Loucy (cell line): ENCODE measurements around the gene FMNL1.

Source experiments
- H2AFZ ChIP-seq: fragments of 200-600 bp; sonication (generic); 2 replicates; pipeline ENCODE4 v1.6.0; 2016; ENCODE audit warnings: antibody characterized with exemption, mild to moderate bottlenecking, low read length, moderate library complexity
- H3F3A ChIP-seq: fragments of 200-600 bp; 2 replicates; pipeline ENCODE4 v1.6.0; 2016; ENCODE audit warnings: antibody characterized with exemption, low read depth, mild to moderate bottlenecking
- H3K27me3 ChIP-seq: fragments of 200-600 bp; sonication (generic); 2 replicates; pipeline ENCODE4 v1.6.1; 2014; ENCODE audit warnings: low read length, mild to moderate bottlenecking; ENCODE audit not compliant: insufficient read depth, poor library complexity, severe bottlenecking
- H3K36me3 ChIP-seq: fragments of 200-600 bp; sonication (generic); 2 replicates; pipeline ENCODE4 v1.6.1; 2016; ENCODE audit warnings: low read length; ENCODE audit not compliant: insufficient read depth
- H3K4me1 ChIP-seq: fragments of 200-600 bp; sonication (generic); 2 replicates; pipeline ENCODE4 v1.5.1; 2014; ENCODE audit warnings: low read length, mild to moderate bottlenecking; ENCODE audit not compliant: insufficient read depth, poor library complexity, severe bottlenecking
- H3K4me2 ChIP-seq: fragments of 200-600 bp; sonication (generic); 2 replicates; pipeline ENCODE4 v1.6.0; 2014; ENCODE audit warnings: antibody characterized with exemption, low read length, low read depth, mild to moderate bottlenecking; ENCODE audit not compliant: poor library complexity, severe bottlenecking
- H3K4me3 ChIP-seq: fragments of 200-600 bp; sonication (generic); 2 replicates; pipeline ENCODE4 v1.5.1; 2014; ENCODE audit warnings: low read length, mild to moderate bottlenecking, mixed read lengths; ENCODE audit not compliant: poor library complexity, severe bottlenecking
- H3K79me2 ChIP-seq: fragments of 200-600 bp; sonication (generic); 2 replicates; pipeline ENCODE4 v1.6.1; 2014; ENCODE audit warnings: low read length; ENCODE audit not compliant: insufficient read depth
- H3K9ac ChIP-seq: fragments of 200-600 bp; sonication (generic); 2 replicates; pipeline ENCODE4 v1.6.0; 2014; ENCODE audit warnings: mild to moderate bottlenecking, low read depth, low read length, moderate library complexity; ENCODE audit not compliant: poor library complexity, severe bottlenecking
- H3K9me2 ChIP-seq: fragments of 200-600 bp; sonication (generic); replicated peaks from 2 replicates; pipeline ENCODE4 v1.6.1; 2016; ENCODE audit warnings: low read depth, low read length, mixed read lengths
- H3K9me3 ChIP-seq: fragments of 200-600 bp; sonication (generic); 2 replicates; pipeline ENCODE4 v1.6.1; 2014; ENCODE audit warnings: mild to moderate bottlenecking, antibody characterized with exemption, low read length, low read depth; ENCODE audit not compliant: insufficient read depth
- H4K20me1 ChIP-seq: fragments of 200-600 bp; sonication (generic); 2 replicates; pipeline ENCODE4 v1.6.0; 2014; ENCODE audit warnings: antibody characterized with exemption, low read length, mild to moderate bottlenecking; ENCODE audit not compliant: insufficient read depth, poor library complexity, severe bottlenecking
- EZH2phosphoT487 ChIP-seq: fragments of 200-600 bp; IDR thresholded peaks from 2 replicates; pipeline ENCODE4 v1.6.1; 2018; ENCODE audit warnings: antibody characterized with exemption, mild to moderate bottlenecking, moderate library complexity, borderline replicate concordance
- TF ChIP-seq, protein P1 (sequence below): fragments of 200-600 bp; sonication (generic); conservative IDR thresholded peaks from 2 replicates; pipeline ENCODE4 v1.5.1; 2014; ENCODE audit warnings: mild to moderate bottlenecking, antibody characterized with exemption, low read length

The FMNL1 gene

DNA sequence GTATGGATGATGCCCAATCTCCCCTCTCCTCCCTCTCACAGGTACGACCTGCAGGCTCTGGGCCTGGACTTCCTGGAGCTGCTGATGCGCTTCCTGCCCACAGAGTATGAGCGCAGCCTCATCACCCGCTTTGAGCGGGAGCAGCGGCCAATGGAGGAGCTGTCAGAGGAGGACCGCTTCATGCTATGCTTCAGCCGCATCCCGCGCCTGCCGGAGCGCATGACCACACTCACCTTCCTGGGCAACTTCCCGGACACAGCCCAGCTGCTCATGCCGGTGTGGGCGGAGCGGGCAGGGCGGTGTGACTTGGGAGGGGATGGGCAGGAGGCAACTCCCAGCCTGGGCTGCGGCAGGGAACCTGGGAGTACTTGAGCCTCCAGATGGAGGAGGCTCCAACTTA, 22.1 kb downstream of the FMNL1 start:
- TF ChIP-seq EZH2phosphoT487, result no peak
- Histone ChIP-seq H3K4me1 (peaks cover 5% of the 10 kb centered on the region), H4K20me1 (no peaks in the 10 kb centered on the region), H3K4me3 (no peak overlapping the region), H3K36me3 (peaks cover 76% of the 10 kb centered on the region; the same call in 1 of the 2 replicates), H3K9me2 (no peaks in the 10 kb centered on the region), H3K9ac (no peak overlapping the region), H2AFZ (no peak overlapping the region), H3K27me3 (no peaks in the 10 kb centered on the region), H3K4me2 (no peak overlapping the region), H3K9me3 (no peaks in the 10 kb centered on the region), H3F3A (peaks cover 4% of the 10 kb centered on the region), H3K79me2 (peaks cover 6% of the 10 kb centered on the region)

DNA sequence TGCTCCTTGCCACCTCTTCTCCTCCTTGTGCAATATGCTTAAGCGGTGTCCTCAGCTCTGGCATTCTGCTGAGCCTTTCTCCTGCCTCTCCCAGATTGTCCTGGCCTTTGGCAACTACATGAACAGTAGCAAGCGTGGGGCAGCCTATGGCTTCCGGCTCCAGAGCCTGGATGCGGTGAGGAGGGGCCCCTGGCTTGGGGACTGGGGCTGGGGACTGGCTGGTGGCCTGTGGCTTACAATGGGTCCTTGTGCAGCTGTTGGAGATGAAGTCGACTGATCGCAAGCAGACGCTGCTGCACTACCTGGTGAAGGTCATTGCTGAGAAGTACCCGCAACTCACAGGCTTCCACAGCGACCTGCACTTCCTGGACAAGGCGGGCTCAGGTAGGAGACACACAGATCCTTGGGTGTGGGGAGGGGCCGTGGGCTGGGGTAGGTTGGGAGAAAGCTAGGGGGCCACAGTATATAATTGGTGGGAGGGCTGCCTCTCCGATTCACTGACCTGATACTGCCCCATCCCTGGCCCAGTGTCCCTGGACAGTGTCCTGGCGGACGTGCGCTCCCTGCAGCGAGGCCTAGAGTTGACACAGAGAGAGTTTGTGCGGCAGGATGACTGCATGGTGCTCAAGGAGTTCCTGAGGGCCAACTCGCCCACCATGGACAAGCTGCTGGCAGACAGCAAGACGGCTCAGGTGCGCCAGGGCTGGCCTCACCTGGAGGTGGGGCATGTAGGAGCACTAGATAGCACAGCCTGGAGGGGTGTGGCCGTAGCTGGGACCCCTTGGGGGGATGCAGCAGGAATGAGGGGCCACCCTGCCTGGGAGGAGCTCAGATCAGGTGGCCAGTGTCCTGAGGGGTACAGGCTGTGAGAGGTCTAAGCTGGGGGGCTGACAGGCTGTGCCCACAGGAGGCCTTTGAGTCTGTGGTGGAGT, 23.3 kb downstream of the FMNL1 start:
- Histone ChIP-seq H3K4me1 (peaks cover 16% of the 10 kb centered on the region), H3K4me3 (no peak overlapping the region), H3K4me2 (no peak overlapping the region), H3K36me3 (peaks cover 64% of the 10 kb centered on the region; the same call in 1 of the 2 replicates), H3K9ac (no peak overlapping the region), H3K9me2 (no peaks in the 10 kb centered on the region), H4K20me1 (no peaks in the 10 kb centered on the region), H2AFZ (no peak overlapping the region), H3F3A (peaks cover 4% of the 10 kb centered on the region), H3K27me3 (no peaks in the 10 kb centered on the region), H3K79me2 (peaks cover 17% of the 10 kb centered on the region), H3K9me3 (no peaks in the 10 kb centered on the region)
- TF ChIP-seq EZH2phosphoT487, result no peak
- TF ChIP-seq, protein P1, sequence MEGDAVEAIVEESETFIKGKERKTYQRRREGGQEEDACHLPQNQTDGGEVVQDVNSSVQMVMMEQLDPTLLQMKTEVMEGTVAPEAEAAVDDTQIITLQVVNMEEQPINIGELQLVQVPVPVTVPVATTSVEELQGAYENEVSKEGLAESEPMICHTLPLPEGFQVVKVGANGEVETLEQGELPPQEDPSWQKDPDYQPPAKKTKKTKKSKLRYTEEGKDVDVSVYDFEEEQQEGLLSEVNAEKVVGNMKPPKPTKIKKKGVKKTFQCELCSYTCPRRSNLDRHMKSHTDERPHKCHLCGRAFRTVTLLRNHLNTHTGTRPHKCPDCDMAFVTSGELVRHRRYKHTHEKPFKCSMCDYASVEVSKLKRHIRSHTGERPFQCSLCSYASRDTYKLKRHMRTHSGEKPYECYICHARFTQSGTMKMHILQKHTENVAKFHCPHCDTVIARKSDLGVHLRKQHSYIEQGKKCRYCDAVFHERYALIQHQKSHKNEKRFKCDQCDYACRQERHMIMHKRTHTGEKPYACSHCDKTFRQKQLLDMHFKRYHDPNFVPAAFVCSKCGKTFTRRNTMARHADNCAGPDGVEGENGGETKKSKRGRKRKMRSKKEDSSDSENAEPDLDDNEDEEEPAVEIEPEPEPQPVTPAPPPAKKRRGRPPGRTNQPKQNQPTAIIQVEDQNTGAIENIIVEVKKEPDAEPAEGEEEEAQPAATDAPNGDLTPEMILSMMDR, result no peak

DNA sequence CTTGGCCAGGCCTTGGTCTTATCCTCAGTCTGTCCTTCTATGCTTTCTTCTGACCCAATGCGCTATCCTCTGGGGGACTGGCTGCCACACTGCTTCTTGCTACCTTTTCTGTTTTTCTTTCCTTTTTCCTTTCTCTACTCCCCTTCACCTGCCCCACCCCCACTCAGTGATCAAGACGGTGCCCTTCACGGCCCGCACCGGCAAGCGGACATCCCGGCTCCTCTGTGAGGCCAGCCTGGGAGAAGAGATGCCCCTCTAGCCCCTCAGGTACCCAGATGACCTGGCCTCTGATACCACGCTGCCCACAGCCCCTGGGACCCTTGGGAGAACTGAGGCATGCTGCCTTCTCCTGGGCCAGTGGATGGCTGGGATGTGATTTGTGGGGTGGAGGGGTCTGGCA, 24.7 kb downstream of the FMNL1 start:
- H2AFZ ChIP-seq, result no peak overlapping the region
- TF ChIP-seq EZH2phosphoT487, result no peak
- TF ChIP-seq, protein P1, result no peak
- no peaks in the 10 kb centered on the region for H3K9me3 ChIP-seq
- no peak overlapping the region for H3K4me3 ChIP-seq
- peaks cover 52% of the 10 kb centered on the region; the same call in 1 of the 2 replicates for H3K36me3 ChIP-seq
- H3K4me2 ChIP-seq, result peak overlapping the region; percentile 95
- H3K9ac ChIP-seq, result no peak overlapping the region
- H3F3A ChIP-seq, result peaks cover 4% of the 10 kb centered on the region
- no peaks in the 10 kb centered on the region for H3K27me3 ChIP-seq
- peaks cover 19% of the 10 kb centered on the region for H3K4me1 ChIP-seq
- H3K79me2 ChIP-seq, result peaks cover 19% of the 10 kb centered on the region
- no peaks in the 10 kb centered on the region for H3K9me2 ChIP-seq
- no peaks in the 10 kb centered on the region for H4K20me1 ChIP-seq
